NCI-H2029 (cell line): ENCODE data around the gene SPOP.
"Not testable (repeated sequence)": the region's sequence is repeated elsewhere in the genome, so short reads cannot be mapped to it uniquely, and the experiment has no call there.

Experiments
- DNase-seq: peaks from one replicate; lab custom pipeline; 2025; lab: John Stamatoyannopoulos, UW

SPOP gene

GRCh38 chr17:49647256-49647585 is 30.7 kb downstream of the SPOP start:
- DNase-seq = no peak

- no peak for DNase-seq
These were observed 31.3 kb downstream of the SPOP start for GRCh38 chr17:49646391-49647255.

GRCh38 chr17:49646056-49646390 is 31.9 kb downstream of the SPOP start:
- not testable (repeated sequence) for DNase-seq

GRCh38 chr17:49645654-49646053 is 32.2 kb downstream of the SPOP start:
- no peak for DNase-seq

- DNase-seq = no peak
These were observed 37.3 kb downstream of the SPOP start for GRCh38 chr17:49640556-49640955.

GRCh38 chr17:49638818-49639217 is 39.1 kb downstream of the SPOP start:
- no peak for DNase-seq

GRCh38 chr17:49637739-49638138 is 40.2 kb downstream of the SPOP start:
- no peak for DNase-seq

GRCh38 chr17:49637050-49637449 is 40.8 kb downstream of the SPOP start:
- no peak for DNase-seq

- DNase-seq = no peak
These were observed 42.8 kb downstream of the SPOP start for GRCh38 chr17:49635121-49635520.

- DNase-seq = no peak
These were observed 43.4 kb downstream of the SPOP start for GRCh38 chr17:49634485-49634860.

- no peak for DNase-seq
These were observed 44.0 kb downstream of the SPOP start for GRCh38 chr17:49633762-49634484.

GRCh38 chr17:49633250-49633649 is 44.6 kb downstream of the SPOP start:
- no peak for DNase-seq

GRCh38 chr17:49632201-49632600 is 45.7 kb downstream of the SPOP start:
- no peak for DNase-seq

- no peak for DNase-seq
These were observed 46.4 kb downstream of the SPOP start for GRCh38 chr17:49631496-49631895.

- no peak for DNase-seq
These were observed 47.6 kb downstream of the SPOP start for GRCh38 chr17:49630113-49630900.

- DNase-seq = no peak
These were observed 48.5 kb downstream of the SPOP start for GRCh38 chr17:49629447-49629846.

GRCh38 chr17:49624896-49625295 is 53.0 kb downstream of the SPOP start:
- DNase-seq = no peak

GRCh38 chr17:49621946-49622529 is 55.9 kb downstream of the SPOP start:
- DNase-seq = no peak

- no peak for DNase-seq
These were observed 56.5 kb downstream of the SPOP start for GRCh38 chr17:49621420-49621819.

GRCh38 chr17:49618028-49618611 is 59.8 kb downstream of the SPOP start:
- DNase-seq = no peak

GRCh38 chr17:49616601-49617131 is 61.2 kb downstream of the SPOP start:
- DNase-seq = no peak

GRCh38 chr17:49616086-49616485 is 61.8 kb downstream of the SPOP start:
- DNase-seq = no peak
